Measurements from ENCODE around the gene NINJ2. TPM values are rescaled to one million over a fixed set of nuclear protein-coding genes. Genes with fewer than 3 reads are reported as not detected.

The NINJ2 gene
- total RNA-seq, 2 experiments from 2014 or later: 13.1 to 13.5 TPM

DNA sequence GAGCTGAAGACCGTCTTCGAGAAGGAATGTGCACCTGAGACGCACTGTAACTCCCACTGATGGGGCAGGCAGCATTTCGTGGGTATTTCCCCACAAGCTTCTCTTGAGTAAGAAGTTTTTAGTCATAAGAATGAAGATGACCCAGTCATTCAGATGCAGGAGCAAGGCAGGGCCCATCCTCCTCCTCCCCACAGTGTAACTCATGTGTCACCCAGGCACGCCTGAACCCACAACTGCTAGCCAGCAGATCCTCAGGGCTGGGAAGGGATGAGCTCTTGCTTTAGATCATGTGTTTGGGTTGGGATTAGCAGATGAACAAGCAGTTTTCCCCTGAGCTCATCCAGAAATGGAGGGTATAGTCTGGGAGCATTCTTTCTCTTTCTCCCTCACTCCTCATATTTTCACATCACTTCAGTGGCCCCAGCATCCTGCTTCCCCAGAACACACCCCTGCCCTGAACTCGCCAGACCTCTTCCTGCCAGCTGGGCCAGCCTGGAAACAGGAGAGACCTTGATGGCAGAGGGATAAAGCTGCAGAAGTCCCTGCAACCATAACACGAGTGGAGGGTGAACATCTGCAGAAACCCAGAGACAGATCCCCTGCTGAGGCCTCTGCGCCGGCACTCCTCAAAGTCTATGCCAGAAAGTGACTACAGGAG lies 130.2 kb downstream of the NINJ2 start:
- no peaks in the 10 kb centered on the region for H3K27me3 Mint-ChIP-seq
- no peak for DNase-seq
- ChIA-PET POLR2A (no interaction called here), CTCF (interaction anchor here (1.0 to 1.5 kb wide), 2 partner anchors 79 to 80 kb away, joined by 4 to 5 read pairs; no protein-coding TSS in a partner anchor)
- no peaks in the 10 kb centered on the region for H3K36me3 Mint-ChIP-seq (ENCODE audit: low read depth)
- H3K4me1 Mint-ChIP-seq: no peaks in the 10 kb centered on the region
- H3K27ac Mint-ChIP-seq: no peak overlapping the region
- peaks cover 11% of the 10 kb centered on the region for H3K9me3 Mint-ChIP-seq
- no peak overlapping the region for H3K4me3 Mint-ChIP-seq

DNA sequence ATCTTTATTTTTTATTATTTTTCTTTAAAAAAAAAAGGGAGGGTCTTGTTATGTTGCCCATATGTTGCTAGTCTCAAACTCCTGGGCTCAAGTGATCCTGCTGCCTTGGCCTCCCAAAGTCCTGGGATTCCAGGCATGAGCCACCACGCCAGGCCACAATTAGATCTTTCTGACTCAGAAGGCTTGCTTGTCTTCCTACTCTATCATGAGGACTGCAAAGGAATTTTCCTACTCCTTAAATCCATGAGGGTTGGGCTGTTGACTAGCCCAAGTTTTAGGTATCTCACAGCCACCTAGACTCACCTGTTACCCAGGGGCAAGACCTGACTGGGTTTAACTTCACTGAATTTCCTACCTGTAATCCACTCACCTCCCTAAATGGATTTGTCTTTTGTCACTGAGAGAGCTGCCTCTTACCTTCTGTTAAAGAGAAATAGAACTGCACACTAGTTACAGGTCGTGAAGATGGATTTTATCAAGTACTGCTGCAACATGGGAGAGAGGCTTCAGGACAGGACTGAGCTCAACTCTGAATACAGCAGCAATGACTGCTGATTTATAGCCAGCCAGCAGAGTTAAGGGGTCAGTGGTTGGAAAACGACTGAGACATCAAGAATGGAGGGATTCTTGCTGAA lies 131.2 kb downstream of the NINJ2 start:
- no peak overlapping the region for H3K27ac Mint-ChIP-seq
- CTCF ChIA-PET: interaction anchor here (1.0 to 1.5 kb wide), 2 partner anchors 78 to 80 kb away, joined by 4 to 5 read pairs; no protein-coding TSS in a partner anchor
- H3K4me3 Mint-ChIP-seq: no peak overlapping the region
- H3K9me3 Mint-ChIP-seq: peaks cover 11% of the 10 kb centered on the region
- POLR2A ChIA-PET: no interaction called here
- H3K36me3 Mint-ChIP-seq (ENCODE audit: low read depth): no peaks in the 10 kb centered on the region
- H3K4me1 Mint-ChIP-seq: no peaks in the 10 kb centered on the region
- H3K27me3 Mint-ChIP-seq: no peaks in the 10 kb centered on the region
- no peak for DNase-seq

DNA sequence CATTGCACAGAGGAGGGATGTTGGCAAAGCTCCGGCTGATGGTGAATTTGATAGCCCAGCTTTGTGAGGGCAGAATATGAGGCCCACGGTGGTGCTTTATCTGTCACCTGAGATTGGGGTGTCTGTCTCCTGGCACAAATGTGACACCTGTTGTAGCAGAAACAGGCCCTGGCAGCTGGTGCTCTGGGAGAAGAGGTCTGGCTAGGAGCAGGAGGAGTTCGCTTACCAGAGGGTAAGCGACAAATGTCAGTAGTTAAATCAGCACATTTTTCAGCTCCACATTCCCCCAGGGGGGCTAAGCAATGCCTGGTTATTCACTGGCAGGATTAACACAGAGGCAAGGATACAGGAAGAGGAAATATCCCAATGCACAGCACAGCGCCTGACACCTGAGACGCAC lies 132.4 kb downstream of the NINJ2 start:
- DNase-seq: no peak
- H3K4me3 Mint-ChIP-seq: no peak overlapping the region
- H3K27me3 Mint-ChIP-seq: no peaks in the 10 kb centered on the region
- peaks cover 11% of the 10 kb centered on the region for H3K9me3 Mint-ChIP-seq
- POLR2A ChIA-PET: no interaction called here
- H3K4me1 Mint-ChIP-seq: no peaks in the 10 kb centered on the region
- H3K27ac Mint-ChIP-seq: no peak overlapping the region
- CTCF ChIA-PET: interaction anchor here (1.0 kb wide), 1 partner anchor 78 kb away, joined by 4 read pairs; no protein-coding TSS in a partner anchor
- H3K36me3 Mint-ChIP-seq (ENCODE audit: low read depth): no peaks in the 10 kb centered on the region

DNA sequence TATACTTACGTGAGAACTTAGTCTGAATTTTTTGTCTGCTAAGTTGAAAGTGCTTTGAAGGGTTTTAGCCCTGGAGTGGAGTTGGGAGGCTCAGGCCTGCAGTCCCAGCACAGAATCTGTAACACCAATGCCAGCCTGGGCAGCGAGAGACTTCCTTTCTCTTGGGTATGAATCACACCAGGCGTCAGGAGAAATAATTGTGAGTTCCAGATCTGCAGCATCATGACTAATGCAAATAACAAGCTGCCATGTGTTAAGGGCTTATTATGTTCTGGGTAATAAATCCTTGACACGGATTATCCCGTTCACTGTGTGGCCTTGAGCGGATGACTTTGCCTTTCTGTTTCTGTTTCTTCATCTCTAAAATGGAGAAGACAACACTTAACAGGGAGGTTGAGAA lies 132.9 kb downstream of the NINJ2 start:
- ChIA-PET CTCF (interaction anchor here (1.0 kb wide), 1 partner anchor 78 kb away, joined by 4 read pairs; no protein-coding TSS in a partner anchor), POLR2A (no interaction called here)
- no peak overlapping the region for H3K4me3 Mint-ChIP-seq
- no peak overlapping the region for H3K27ac Mint-ChIP-seq
- H3K4me1 Mint-ChIP-seq: no peaks in the 10 kb centered on the region
- H3K9me3 Mint-ChIP-seq: peaks cover 11% of the 10 kb centered on the region
- no peak for DNase-seq
- no peaks in the 10 kb centered on the region for H3K27me3 Mint-ChIP-seq
- H3K36me3 Mint-ChIP-seq (ENCODE audit: low read depth): no peaks in the 10 kb centered on the region

DNA sequence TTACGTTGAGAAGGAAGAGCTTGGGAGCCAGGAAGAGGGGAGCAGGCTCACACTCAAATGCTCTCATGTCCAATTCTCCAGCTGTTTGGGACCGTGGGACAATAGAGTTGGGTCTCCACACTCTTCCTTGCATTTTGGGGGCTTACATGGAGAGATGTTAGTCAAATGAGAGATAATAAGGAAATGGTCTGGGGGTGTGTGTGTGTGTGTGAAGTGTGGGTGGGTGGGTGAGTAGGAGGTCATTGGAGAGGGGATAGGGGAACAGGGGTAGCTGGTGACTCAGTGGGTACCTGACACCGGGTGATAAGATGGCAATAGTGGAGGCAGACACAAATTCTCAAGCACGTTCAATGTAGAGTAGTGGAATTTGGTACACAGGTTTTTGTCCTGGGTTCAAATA lies 135.5 kb downstream of the NINJ2 start:
- CTCF ChIA-PET: no interaction called here
- DNase-seq: no peak
- H3K4me3 Mint-ChIP-seq: no peak overlapping the region
- no peak overlapping the region for H3K27ac Mint-ChIP-seq
- POLR2A ChIA-PET: interaction anchor here (0.8 kb wide), 1 partner anchor 11 kb away, joined by 3 read pairs; no protein-coding TSS in a partner anchor
- no peaks in the 10 kb centered on the region for H3K4me1 Mint-ChIP-seq
- H3K9me3 Mint-ChIP-seq: peaks cover 9% of the 10 kb centered on the region
- H3K36me3 Mint-ChIP-seq (ENCODE audit: low read depth): no peaks in the 10 kb centered on the region
- no peaks in the 10 kb centered on the region for H3K27me3 Mint-ChIP-seq

DNA sequence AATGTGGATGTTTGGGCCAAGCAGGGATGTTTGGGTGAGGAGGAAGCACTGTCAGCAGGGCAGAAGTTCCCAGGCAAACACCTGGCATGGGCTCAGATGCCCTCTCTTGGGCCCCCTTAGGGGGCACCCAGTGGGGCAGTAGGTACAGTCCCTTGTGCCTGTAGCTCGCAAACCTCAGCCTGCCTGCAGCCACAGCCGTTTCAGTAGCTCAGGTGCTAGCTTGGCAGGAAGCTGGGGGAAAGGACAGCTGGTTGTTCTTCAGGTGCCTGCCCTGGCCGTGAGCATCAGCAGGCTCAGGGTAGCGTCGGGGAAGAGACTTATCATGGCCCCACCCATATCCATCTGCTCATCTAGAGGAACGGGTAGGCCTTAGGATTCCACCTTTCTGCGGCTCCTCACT lies 136.0 kb downstream of the NINJ2 start:
- ChIA-PET POLR2A (no interaction called here), CTCF (no interaction called here)
- Mint-ChIP-seq H3K4me3 (no peak overlapping the region), H3K4me1 (no peaks in the 10 kb centered on the region), H3K9me3 (peaks cover 6% of the 10 kb centered on the region), H3K27me3 (no peaks in the 10 kb centered on the region), H3K36me3 (ENCODE audit: low read depth) (no peaks in the 10 kb centered on the region), H3K27ac (no peak overlapping the region)
- no peak for DNase-seq

DNA sequence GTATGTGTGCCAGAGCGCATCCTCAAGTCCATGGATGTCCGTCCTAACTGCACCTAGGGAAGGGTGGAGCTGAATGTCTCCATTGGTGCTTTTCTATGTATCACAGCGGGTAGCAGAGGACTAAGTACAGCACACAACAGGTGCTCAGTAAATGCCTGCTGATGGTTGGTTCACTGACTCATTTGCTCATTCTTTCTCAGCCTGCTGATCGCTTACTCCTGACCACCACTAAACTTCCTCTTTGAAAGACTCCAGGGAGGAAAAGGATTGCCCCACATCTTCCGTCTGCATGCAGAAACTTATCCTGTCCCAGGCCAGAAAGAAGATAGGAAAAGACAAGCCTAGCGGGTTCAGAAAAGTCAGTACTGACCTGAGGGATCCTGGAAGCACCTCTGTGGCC lies 137.2 kb downstream of the NINJ2 start:
- H3K9me3 Mint-ChIP-seq: peaks cover 2% of the 10 kb centered on the region
- no peak for DNase-seq
- no peaks in the 10 kb centered on the region for H3K27me3 Mint-ChIP-seq
- no peak overlapping the region for H3K27ac Mint-ChIP-seq
- no peaks in the 10 kb centered on the region for H3K36me3 Mint-ChIP-seq (ENCODE audit: low read depth)
- H3K4me3 Mint-ChIP-seq: no peak overlapping the region
- CTCF ChIA-PET: no interaction called here
- POLR2A ChIA-PET: no interaction called here
- H3K4me1 Mint-ChIP-seq: no peaks in the 10 kb centered on the region

DNA sequence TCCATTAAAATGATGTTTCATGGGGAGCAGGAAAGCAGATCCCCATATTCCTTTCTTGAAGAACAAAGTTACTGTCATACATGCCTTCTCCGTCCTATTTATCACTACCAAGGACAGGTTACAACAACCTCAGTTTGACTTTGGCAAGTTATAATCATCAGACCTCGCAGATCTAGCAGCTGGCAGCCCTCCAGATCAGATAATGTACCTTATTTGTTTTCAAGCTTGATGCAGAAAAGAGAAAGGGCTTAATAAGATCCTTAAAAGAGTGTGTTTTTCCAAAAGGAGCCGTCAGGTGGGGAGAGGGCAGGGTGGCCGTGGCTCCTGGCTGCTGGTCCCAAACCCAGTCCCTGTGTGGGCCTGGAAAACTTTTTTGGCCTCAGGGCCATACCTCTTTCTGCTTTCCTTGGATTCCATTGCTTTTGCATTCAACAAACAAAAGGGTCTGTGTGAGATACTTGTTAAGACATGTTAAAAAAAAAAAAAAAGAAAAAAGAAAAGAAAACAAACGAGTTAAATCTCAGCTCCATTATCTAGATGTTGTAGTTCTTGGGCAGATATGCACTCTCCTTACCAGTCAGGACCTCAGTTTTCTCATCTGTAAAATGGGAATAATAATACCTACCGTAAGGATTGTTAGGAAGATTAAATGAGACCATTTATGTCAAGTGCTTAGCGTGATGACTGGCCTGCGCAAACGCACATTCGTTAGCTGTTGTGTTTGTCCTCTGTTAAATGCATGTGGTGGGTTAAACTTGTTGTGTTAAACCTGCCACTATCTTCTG lies 138.9 kb downstream of the NINJ2 start:
- ChIA-PET POLR2A (no interaction called here), CTCF (no interaction called here)
- Mint-ChIP-seq H3K9me3 (peaks cover 2% of the 10 kb centered on the region), H3K27me3 (peaks cover 6% of the 10 kb centered on the region), H3K27ac (no peak overlapping the region), H3K4me1 (no peaks in the 10 kb centered on the region), H3K4me3 (no peak overlapping the region), H3K36me3 (ENCODE audit: low read depth) (no peaks in the 10 kb centered on the region)
- no peak for DNase-seq

DNA sequence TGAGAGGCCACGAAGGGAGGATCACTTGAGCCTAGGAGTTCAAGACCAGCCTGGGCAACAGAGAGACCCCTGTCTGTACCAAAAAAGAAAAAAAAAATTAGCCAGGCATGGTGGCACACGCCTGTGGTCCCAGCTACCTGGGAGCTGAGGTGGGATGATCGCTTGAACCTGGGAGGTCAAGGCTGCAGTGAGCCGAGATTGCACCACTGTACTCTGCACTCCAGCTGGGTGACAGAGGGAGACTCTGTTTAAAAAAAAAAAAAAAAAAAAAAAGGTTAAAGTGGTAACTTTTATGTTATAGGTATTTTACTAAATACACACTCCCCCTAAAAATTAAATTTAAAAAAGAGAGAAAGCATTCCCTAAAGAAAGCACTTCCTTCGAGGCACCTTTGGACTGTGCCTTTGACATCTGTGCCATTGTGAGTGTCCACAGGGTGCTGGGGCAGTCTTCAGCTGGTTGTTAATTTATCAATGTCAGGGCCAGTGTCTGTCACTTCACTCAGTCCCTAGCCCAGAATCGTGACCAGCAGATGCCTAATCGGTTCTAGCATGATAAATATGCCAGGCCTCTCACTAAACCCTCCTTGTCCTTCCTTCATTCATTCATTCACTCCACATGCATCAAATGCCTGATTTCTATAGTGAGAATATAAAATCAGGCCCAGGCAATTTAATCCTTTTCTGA lies 140.4 kb downstream of the NINJ2 start:
- Mint-ChIP-seq H3K27me3 (peaks cover 12% of the 10 kb centered on the region), H3K4me3 (no peak overlapping the region), H3K9me3 (no peaks in the 10 kb centered on the region), H3K27ac (no peak overlapping the region), H3K4me1 (no peaks in the 10 kb centered on the region), H3K36me3 (ENCODE audit: low read depth) (no peaks in the 10 kb centered on the region)
- DNase-seq: no peak
- POLR2A ChIA-PET: no interaction called here
- CTCF ChIA-PET: no interaction called here

DNA sequence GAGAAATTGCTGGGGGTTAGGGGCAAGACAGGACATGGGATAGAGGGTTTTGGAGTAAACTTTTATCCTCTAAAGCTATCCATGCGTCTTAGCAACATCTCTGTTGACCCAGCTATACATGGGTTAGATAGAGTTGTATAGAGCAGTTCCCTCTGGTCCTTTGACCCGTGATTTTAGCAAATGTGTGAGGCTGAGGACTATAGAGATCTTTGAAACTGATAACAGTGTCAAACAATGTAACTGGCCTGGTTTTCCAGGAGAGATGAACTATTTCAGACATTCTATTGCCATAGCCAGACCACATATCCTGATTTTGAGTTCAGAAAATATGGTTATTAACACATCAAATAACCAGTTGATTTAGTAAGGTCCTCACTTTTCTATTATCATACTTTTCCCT lies 143.1 kb downstream of the NINJ2 start:
- ChIA-PET CTCF (interaction anchor here (0.7 kb wide), 2 partner anchors 19 to 24 kb away, joined by 3 to 4 read pairs; no protein-coding TSS in a partner anchor), POLR2A (no interaction called here)
- Mint-ChIP-seq H3K27me3 (peaks cover 12% of the 10 kb centered on the region), H3K36me3 (ENCODE audit: low read depth) (no peaks in the 10 kb centered on the region), H3K9me3 (no peaks in the 10 kb centered on the region), H3K27ac (no peak overlapping the region), H3K4me1 (no peaks in the 10 kb centered on the region), H3K4me3 (no peak overlapping the region)
- no peak for DNase-seq

DNA sequence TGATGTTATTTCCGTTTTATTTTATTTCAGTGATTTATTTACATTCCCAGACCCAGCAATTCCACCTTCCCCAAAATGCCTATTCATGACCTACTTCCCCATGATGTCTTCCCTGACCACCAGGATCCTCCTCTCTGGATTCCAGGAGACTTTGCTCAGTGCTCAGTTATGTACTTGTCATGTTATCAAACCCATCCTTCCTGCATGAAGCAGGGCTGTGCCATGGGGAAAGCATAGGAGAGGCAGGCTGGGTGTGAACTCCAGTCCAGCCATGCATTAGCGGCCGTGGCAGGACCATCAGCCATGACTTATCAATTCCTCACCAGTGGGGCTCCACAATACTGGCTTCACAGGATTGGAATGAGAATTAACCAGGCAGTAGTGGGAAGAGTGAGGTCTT lies 145.7 kb downstream of the NINJ2 start:
- Mint-ChIP-seq H3K9me3 (no peaks in the 10 kb centered on the region), H3K4me1 (no peaks in the 10 kb centered on the region), H3K27ac (no peak overlapping the region), H3K27me3 (peaks cover 12% of the 10 kb centered on the region), H3K4me3 (no peak overlapping the region), H3K36me3 (ENCODE audit: low read depth) (no peaks in the 10 kb centered on the region)
- POLR2A ChIA-PET: no interaction called here
- CTCF ChIA-PET: no interaction called here
- DNase-seq: no peak

Data from activated CD4-positive, alpha-beta memory T cell treated with anti-CD3 and anti-CD28 coated beads, Interleukin-2, amount 10 ng/mL, durations not matched to agents 7 days and 5 days (primary cell).